GM03348 (cell line): ENCODE data around the gene HBM.
"Not testable (repeated sequence)": the region's sequence is repeated elsewhere in the genome, so short reads cannot be mapped to it uniquely, and the experiment has no call there.

ENCODE experiments used
- DNase-seq: peaks from one replicate; pipeline ENCODE4 v3.0.0; 2012; ENCODE audit warnings: low spot score

Gene HBM

GRCh38 chr16:146646-147045 is 19.1 kb upstream of the HBM start:
- DNase-seq, result no peak

GRCh38 chr16:149024-149660 is 16.6 kb upstream of the HBM start:
- peak; percentile 31 for DNase-seq

- DNase-seq, result no peak
These were observed 13.3 kb upstream of the HBM start, which contains the start of gene HBZ for GRCh38 chr16:152141-153128. TSS of gene HBZ (plus strand) at chr16:152644. CDS start at chr16:152910, 266 bp downstream.

- DNase-seq, result not testable (repeated sequence)
These were observed 12.7 kb upstream of the HBM start for GRCh38 chr16:153129-153521.

- DNase-seq, result not testable (repeated sequence)
These were observed 12.1 kb upstream of the HBM start for GRCh38 chr16:153550-154216.

GRCh38 chr16:154217-155030 is 11.4 kb upstream of the HBM start:
- peak; percentile 41 for DNase-seq

GRCh38 chr16:155031-155398 is 10.8 kb upstream of the HBM start:
- DNase-seq, result no peak

GRCh38 chr16:159136-159849 is 6.5 kb upstream of the HBM start:
- DNase-seq, result no peak

GRCh38 chr16:160242-160641 is 5.5 kb upstream of the HBM start:
- DNase-seq, result not testable (repeated sequence)

GRCh38 chr16:160691-161190 is 5.0 kb upstream of the HBM start:
- DNase-seq, result no peak

- no peak for DNase-seq
These were observed 3.3 kb upstream of the HBM start for GRCh38 chr16:162271-162991.

- not testable (repeated sequence) for DNase-seq
These were observed 2.6 kb upstream of the HBM start for GRCh38 chr16:163139-163538.

GRCh38 chr16:163696-164095 is 2.1 kb upstream of the HBM start:
- DNase-seq, result not testable (repeated sequence)

GRCh38 chr16:164134-164823 is 1.5 kb upstream of the HBM start:
- DNase-seq, result not testable (repeated sequence)

GRCh38 chr16:164827-165538 is 795 bp upstream of the HBM start:
- peak; percentile 30 for DNase-seq

- no peak for DNase-seq
These were observed 770 bp downstream of the HBM start for GRCh38 chr16:166375-167121.

- no peak for DNase-seq
These were observed 1.4 kb downstream of the HBM start for GRCh38 chr16:167122-167690.

GRCh38 chr16:168424-168823 is 2.6 kb downstream of the HBM start:
- peak; percentile 5 for DNase-seq
